Nucleus accumbens (tissue), 56 donors: ENCODE results near the gene RAE1.
"Not testable (repeated sequence)": the region's sequence is repeated elsewhere in the genome, so short reads cannot be mapped to it uniquely, and the experiment has no call there.

Experiments
- DNase-seq, 56 donors: peaks; one replicate each; lab custom pipeline; 2025; lab: John Stamatoyannopoulos, UW

The RAE1 gene

DNA sequence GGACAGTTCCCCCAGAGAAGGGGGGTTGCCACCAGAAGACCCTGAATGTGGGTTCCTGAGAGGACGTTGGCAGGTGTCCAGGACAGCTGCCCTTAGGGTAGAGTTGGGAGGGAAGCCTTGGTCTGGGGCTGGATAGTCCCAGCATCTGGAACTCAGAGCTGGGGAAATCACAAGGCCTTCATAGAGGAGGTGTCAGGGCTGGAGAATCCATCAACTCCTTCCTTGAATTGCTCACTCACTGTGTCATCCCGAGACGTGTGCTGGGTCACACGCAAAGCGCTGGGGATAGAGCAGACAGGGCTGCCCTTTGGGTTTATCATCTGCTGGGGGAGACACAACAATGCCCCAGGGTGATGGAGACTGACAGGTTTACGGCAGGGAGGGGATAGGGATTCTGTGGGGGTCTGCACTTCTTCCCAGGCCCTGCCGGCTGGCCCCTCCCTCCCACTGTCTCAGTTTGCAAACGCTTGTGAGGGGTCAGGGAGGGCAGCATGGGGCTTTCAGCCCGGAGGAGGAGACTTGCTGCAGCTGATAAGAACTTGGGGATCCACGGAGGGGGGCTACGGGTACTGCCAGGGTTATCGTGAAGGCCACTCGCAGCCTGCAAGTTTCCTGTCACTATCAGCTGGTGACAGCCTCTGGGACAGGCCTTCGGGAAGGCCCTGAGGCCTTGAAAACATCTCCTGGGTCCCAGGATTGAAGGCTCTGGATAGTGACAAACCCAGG, 58.8 kb downstream of the RAE1 start:
- no peak for DNase-seq

DNA sequence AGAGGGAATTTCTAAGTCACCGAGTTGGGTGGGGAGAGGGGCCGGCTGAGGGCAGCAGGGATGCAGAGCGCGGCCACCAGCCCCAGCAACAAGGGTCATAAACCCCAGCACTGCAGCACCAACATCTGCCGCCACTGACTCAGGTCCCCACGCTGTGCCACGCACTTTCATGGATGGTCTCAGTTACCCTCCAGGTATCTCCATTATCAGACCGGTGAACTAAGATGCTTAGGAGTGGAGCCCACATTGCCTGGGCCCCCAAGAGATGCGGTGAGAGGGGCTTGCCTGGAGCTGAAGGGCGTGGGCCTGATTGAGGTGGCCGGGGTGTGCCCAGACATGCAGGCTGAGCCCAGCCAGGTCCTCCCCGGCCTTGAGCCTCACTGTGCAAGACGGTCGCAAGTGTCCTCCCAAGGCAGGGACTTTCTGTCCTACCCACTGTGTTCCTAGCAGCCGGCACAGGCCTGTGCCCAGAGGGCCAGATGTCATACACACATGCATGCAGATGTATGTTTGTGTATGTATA, 59.4 kb downstream of the RAE1 start:
- no peak for DNase-seq

DNA sequence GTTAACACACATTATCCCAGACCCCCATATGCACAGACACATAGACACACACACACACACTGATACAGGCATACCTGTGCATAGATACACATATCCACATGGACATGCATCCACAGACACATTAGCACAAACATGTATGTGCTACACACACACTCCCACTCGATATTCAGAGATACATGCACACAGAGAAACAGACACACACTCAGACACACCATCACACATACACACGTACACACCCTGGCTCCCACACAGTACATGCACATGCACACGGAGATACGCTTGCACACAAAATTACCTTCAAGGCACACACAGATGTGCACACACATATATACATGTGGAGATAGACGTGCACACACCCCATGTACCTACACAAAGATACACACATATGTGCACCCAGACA, 59.9 kb downstream of the RAE1 start:
- no peak for DNase-seq

- DNase-seq, result no peak
Measured at GRCh38 chr20:57411406-57412283, 60.6 kb downstream of the RAE1 start.

GRCh38 chr20:57412347-57413029, 61.4 kb downstream of the RAE1 start:
- no peak for DNase-seq

DNA sequence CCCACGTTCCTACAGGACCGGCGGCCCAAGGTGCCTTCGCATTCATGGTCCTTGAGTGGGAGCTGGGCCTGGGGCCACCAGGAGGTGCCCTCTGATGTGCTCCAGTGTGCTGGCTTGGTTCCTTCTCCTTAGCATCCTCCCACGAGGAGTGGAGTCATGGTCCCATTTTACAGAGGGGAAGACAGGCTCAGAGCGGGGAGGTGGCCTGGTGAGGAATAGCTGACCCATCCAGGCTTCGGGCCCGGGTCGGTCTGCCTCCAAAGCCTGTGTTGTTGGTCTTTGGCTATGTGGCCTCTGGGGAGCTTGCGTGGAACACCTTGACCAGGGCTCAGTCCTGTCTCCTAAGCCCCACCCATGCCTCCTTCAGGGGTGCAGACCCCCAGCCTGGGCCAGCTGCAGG, 62.9 kb downstream of the RAE1 start:
- DNase-seq, result no peak

- DNase-seq, result no peak
Measured at GRCh38 chr20:57414867-57415592, 64.0 kb downstream of the RAE1 start.

- DNase-seq, result no peak
Measured at GRCh38 chr20:57415771-57416170, 64.7 kb downstream of the RAE1 start.

- no peak for DNase-seq
Measured at GRCh38 chr20:57416296-57417022, 65.4 kb downstream of the RAE1 start.

- no peak for DNase-seq
Measured at GRCh38 chr20:57417051-57417689, 66.1 kb downstream of the RAE1 start.

GRCh38 chr20:57417830-57418780, 67.0 kb downstream of the RAE1 start:
- DNase-seq, result no peak

GRCh38 chr20:57419479-57419878, 68.4 kb downstream of the RAE1 start:
- DNase-seq, result not testable (repeated sequence)

GRCh38 chr20:57420571-57421252, 69.7 kb downstream of the RAE1 start:
- no peak for DNase-seq

GRCh38 chr20:57421253-57422220, 70.5 kb downstream of the RAE1 start:
- no peak for DNase-seq

GRCh38 chr20:57422254-57422653, 71.2 kb downstream of the RAE1 start:
- no peak for DNase-seq
